ENCODE measurements around the gene PCGF2.
"Not testable (repeated sequence)": the region's sequence is repeated elsewhere in the genome, so short reads cannot be mapped to it uniquely, and the experiment has no call there.

The PCGF2 gene

GRCh38 chr17:38748149-38748891 lies at the start of gene PCGF2:
PCGF2 (minus strand) TSS chr17:38748336; CDS start chr17:38740402, 7,934 bp downstream.
- peak within 1 kb of the TSS; percentile 78 for H3K4me3 ChIP-seq (ENCODE audit: low read depth, low read length)
- TF ChIP-seq, protein P1, sequence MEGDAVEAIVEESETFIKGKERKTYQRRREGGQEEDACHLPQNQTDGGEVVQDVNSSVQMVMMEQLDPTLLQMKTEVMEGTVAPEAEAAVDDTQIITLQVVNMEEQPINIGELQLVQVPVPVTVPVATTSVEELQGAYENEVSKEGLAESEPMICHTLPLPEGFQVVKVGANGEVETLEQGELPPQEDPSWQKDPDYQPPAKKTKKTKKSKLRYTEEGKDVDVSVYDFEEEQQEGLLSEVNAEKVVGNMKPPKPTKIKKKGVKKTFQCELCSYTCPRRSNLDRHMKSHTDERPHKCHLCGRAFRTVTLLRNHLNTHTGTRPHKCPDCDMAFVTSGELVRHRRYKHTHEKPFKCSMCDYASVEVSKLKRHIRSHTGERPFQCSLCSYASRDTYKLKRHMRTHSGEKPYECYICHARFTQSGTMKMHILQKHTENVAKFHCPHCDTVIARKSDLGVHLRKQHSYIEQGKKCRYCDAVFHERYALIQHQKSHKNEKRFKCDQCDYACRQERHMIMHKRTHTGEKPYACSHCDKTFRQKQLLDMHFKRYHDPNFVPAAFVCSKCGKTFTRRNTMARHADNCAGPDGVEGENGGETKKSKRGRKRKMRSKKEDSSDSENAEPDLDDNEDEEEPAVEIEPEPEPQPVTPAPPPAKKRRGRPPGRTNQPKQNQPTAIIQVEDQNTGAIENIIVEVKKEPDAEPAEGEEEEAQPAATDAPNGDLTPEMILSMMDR (IDR thresholded peaks at IDR 0.05; ENCODE audit: low read depth, low read length): no peak

- TF ChIP-seq, protein P1 (IDR thresholded peaks at IDR 0.05; ENCODE audit: low read depth, low read length): no peak
- peak overlapping the region; percentile 77 for H3K4me3 ChIP-seq (ENCODE audit: low read depth, low read length)
These were observed 49.7 kb upstream of the PCGF2 start for GRCh38 chr17:38797828-38798227.

DNA sequence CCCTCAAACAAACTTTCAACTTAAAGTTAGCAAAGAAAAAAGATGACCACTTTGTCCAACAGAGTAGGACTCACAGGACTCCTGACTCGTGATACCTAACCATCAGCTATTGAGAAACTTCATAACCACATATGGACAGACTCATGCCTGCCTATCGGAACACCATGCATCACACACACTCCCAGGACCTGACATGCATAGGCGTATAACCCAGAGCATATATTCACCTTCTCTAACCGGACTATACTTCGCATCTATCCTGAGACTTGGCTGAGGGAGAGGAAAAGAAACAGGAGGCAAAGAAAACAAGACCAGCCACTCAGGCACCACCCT lies 49.0 kb upstream of the PCGF2 start:
- TF ChIP-seq, protein P1 (IDR thresholded peaks at IDR 0.05; ENCODE audit: low read depth, low read length): no peak
- no peak overlapping the region; the same call in 1 of the 2 replicates for H3K4me3 ChIP-seq (ENCODE audit: low read depth, low read length)

- no peak overlapping the region for H3K4me3 ChIP-seq (ENCODE audit: low read depth, low read length)
- TF ChIP-seq, protein P1 (IDR thresholded peaks at IDR 0.05; ENCODE audit: low read depth, low read length): no peak
These were observed 48.5 kb upstream of the PCGF2 start for GRCh38 chr17:38796451-38797157.

DNA sequence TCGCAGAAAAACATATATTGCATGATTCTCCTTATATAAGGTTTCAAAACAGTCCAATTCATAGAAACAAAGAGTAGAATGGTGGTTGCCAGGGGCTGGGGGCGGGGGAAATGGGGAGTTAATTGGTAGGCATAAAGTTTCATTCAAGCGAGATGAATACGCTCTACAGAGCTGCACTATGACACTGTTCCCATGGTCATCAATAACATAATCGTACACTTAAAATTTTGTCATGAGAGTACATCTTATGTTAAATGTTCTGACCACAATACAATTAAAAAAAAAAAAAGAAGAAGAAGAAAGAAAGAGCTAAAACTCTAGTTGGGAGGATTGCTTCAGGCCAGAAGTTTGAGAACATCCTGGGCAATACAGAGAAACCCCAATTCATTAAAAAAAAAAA lies 46.1 kb upstream of the PCGF2 start:
- H3K4me3 ChIP-seq (ENCODE audit: low read depth, low read length): no peak overlapping the region
- TF ChIP-seq, protein P1 (IDR thresholded peaks at IDR 0.05; ENCODE audit: low read depth, low read length): no peak

- H3K4me3 ChIP-seq (ENCODE audit: low read depth, low read length): no peak overlapping the region
- TF ChIP-seq, protein P1 (IDR thresholded peaks at IDR 0.05; ENCODE audit: low read depth, low read length): no peak
These were observed 43.0 kb upstream of the PCGF2 start for GRCh38 chr17:38791162-38791561.

GRCh38 chr17:38790148-38790707 lies 42.1 kb upstream of the PCGF2 start:
- not testable (repeated sequence) for H3K4me3 ChIP-seq (ENCODE audit: low read depth, low read length)
